ENCODE data around the gene C9orf57.
"Not testable (repeated sequence)": the region's sequence is repeated elsewhere in the genome, so short reads cannot be mapped to it uniquely, and the experiment has no call there.

Gene C9orf57, protein sequence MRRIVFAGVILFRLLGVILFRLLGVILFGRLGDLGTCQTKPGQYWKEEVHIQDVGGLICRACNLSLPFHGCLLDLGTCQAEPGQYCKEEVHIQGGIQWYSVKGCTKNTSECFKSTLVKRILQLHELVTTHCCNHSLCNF

DNA sequence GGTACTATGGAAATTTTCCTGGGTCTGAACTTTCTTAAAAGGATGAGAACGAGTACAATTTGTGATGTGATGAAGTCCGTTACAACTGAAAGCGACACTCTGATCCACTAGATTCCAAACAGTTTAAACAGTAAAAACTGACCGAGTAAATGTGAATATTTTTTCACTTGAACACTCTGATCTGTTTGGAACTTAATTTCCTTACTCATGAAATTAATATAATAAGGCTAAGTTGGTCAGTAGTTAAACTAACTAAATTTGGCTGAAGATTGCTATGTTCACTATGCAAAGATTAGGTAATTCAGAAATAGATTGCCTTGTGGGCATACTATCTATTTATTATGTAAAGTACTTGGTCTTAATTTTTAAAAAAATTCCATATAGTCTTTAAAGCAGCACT is at the start of gene C9orf57:
C9orf57 (minus strand) TSS at position 101 of the 400 bp plus-strand sequence. CDS start 1,282 bp downstream, outside the sequence.
- no peak for DNase-seq (ENCODE audit: low spot score)
- TF ChIP-seq, protein P1, sequence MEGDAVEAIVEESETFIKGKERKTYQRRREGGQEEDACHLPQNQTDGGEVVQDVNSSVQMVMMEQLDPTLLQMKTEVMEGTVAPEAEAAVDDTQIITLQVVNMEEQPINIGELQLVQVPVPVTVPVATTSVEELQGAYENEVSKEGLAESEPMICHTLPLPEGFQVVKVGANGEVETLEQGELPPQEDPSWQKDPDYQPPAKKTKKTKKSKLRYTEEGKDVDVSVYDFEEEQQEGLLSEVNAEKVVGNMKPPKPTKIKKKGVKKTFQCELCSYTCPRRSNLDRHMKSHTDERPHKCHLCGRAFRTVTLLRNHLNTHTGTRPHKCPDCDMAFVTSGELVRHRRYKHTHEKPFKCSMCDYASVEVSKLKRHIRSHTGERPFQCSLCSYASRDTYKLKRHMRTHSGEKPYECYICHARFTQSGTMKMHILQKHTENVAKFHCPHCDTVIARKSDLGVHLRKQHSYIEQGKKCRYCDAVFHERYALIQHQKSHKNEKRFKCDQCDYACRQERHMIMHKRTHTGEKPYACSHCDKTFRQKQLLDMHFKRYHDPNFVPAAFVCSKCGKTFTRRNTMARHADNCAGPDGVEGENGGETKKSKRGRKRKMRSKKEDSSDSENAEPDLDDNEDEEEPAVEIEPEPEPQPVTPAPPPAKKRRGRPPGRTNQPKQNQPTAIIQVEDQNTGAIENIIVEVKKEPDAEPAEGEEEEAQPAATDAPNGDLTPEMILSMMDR (IDR thresholded peaks at IDR 0.05; ENCODE audit: borderline replicate concordance, control extremely low read depth, extremely low read depth, insufficient read depth, missing control alignments): no peak
- in situ Hi-C loops (cut with MboI; ENCODE audit: low sequenced_read_pairs, unreplicated experiment): no loop called here

DNA sequence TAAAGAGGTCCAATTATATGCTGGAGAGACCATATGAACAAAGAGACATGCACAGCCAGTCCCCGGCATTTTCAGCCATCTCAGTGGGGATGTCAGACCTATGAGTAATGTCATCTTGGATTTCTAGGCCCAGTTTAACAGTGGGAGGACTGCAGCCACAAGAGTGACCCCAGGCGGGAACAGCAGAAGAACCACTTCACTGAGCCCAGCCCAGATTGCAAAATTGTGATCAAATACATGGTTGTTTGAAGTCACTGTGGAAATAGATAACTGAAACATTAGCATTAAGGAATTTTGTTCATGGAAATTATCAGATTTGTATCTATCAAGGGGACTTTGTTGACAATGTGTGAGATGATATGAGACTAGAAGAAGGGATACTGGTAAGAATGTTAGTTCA is 42.1 kb upstream of the C9orf57 start:
- DNase-seq (ENCODE audit: low spot score): no peak
- in situ Hi-C loops (cut with MboI; ENCODE audit: low sequenced_read_pairs, unreplicated experiment): no loop called here
- TF ChIP-seq, protein P1 (IDR thresholded peaks at IDR 0.05; ENCODE audit: borderline replicate concordance, control extremely low read depth, extremely low read depth, insufficient read depth, missing control alignments): no peak

DNA sequence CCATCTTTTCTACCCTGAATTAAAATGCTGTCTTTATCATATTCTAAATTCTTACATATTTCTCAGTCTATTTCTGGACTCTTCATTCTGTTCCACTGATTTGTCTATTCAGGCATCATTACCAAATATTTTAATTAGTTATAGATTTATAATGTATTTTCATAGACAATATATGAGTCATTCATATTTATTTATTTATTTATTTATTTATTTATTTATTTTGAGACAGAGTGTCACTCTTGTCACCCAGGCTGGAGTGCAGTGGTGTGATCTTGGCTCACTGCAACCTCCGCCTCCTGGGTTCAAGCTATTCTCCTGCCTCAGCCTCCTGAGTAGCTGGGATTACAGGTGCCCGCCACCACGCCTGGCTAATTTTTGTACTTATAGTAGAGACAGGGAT is 35.1 kb upstream of the C9orf57 start:
- in situ Hi-C loops (cut with MboI; ENCODE audit: low sequenced_read_pairs, unreplicated experiment): not testable (repeated sequence)

DNA sequence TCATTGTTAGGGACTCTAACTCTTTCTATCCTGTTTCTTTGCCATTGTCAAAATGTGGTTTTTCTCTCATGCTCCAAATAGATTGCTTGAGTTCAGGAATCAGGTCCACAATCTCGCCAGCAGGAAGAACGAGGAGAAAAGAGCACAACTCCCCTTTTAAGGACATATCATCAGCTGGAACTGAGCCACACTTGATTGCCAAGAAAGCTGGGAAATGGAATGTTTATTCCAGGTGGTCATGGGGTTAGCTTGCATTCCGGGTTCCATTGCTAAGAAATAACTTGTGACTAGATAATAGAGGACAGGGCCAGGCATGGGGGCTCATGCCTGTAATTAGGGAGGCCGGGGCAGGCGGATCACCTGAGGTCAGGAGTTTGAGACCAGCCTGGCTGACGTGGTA is 32.4 kb upstream of the C9orf57 start:
- TF ChIP-seq, protein P1 (IDR thresholded peaks at IDR 0.05; ENCODE audit: borderline replicate concordance, control extremely low read depth, extremely low read depth, insufficient read depth, missing control alignments): no peak
- no peak for DNase-seq (ENCODE audit: low spot score)
- in situ Hi-C loops (cut with MboI; ENCODE audit: low sequenced_read_pairs, unreplicated experiment): no loop called here

More for the DNA sequence above, 35.1 kb upstream of the C9orf57 start:
- not testable (repeated sequence) for DNase-seq (ENCODE audit: low spot score)

DNA sequence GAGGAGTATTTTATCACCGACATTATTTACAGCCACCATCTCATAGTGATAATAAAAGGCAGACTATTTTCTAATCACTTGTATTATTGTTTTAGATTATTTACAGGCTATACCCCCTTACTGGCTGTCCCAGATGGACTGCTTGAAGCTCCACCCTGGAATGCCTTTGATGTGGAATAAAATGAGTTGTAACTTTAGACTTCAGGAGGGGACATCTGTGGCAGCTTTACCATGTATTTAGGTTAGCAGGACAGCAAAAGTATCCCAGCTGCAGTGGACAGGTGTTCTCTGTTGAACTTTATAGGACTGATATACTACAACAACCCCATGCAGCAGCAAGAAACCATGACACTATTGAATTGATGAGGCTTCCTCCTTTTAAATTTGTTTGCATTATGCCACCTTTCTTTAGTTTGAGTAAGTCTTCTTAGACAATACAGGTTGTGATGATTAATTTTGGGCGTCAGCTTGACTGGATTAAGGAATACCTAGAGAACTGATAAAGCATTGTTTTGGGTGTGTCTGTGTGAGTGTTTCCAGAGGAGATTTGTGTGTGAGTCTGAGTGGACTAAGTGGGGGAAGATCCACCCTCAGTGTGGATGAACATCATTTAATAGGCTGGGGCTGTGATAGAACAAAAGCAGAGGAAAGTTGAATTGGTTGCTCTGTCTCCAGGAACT is 29.2 kb upstream of the C9orf57 start:
- TF ChIP-seq, protein P1 (IDR thresholded peaks at IDR 0.05; ENCODE audit: borderline replicate concordance, control extremely low read depth, extremely low read depth, insufficient read depth, missing control alignments): no peak
- in situ Hi-C loops (cut with MboI; ENCODE audit: low sequenced_read_pairs, unreplicated experiment): no loop called here
- no peak for DNase-seq (ENCODE audit: low spot score)

DNA sequence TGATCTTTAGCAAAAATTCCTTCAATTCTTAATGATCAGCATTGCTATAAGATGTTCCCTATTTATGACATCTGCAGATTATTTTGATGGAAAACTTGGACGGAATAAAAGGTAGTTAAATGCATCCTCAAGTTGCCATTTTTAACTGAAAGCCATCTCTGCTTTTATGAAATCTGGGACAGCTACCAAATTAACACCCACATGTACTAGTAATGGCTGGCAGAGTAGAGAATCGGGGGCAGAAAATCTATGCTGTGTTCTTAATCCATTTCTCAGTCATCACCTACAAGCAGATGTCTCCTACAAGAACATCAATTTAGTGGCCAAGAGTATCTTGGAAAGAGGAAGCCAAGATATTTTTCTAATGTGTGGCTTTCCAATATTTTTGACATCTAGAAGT is 22.1 kb upstream of the C9orf57 start:
- in situ Hi-C loops (cut with MboI; ENCODE audit: low sequenced_read_pairs, unreplicated experiment): no loop called here
- TF ChIP-seq, protein P1 (IDR thresholded peaks at IDR 0.05; ENCODE audit: borderline replicate concordance, control extremely low read depth, extremely low read depth, insufficient read depth, missing control alignments): no peak
- no peak for DNase-seq (ENCODE audit: low spot score)

DNA sequence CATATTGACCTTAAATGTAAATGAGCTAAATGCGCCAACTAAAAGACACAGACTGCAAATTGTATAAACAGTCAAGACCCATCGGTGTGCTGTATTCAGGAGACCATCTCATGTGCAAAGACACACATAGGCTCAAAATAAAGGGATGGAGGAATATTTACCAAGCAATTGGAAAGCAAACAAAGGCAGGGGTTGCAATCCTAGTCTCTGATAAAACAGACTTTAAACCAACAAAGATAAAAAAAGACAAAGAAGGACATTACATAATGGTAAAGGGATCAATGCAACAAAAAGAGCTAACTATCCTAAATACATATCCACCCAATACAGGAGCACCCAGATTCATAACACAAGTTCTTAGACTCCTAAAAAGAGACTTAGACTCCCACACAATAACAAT is 14.3 kb upstream of the C9orf57 start:
- in situ Hi-C loops (cut with MboI; ENCODE audit: low sequenced_read_pairs, unreplicated experiment); DNase-seq (ENCODE audit: low spot score): not testable (repeated sequence)

Data from GM13976 (cell line).